ENCODE results near the gene RBM39. TPM values are rescaled to one million over a fixed set of nuclear protein-coding genes. Genes with fewer than 3 reads are reported as not detected.

RBM39 gene
- total RNA-seq, 4 donors from 2014 or later = 98.5 to 165 (median 130) TPM

GRCh38 chr20:35776513-35777101, 34.5 kb upstream of the RBM39 start:
- intact Hi-C loops (cut with DNase I; ENCODE audit: low total_unique reads) = no loop called here
- no peaks in the 10 kb centered on the region for H3K9me3 ChIP-seq
- peaks cover 48 to 52% of the 10 kb centered on the region in 2 donors for H3K4me1 ChIP-seq

GRCh38 chr20:35774391-35774790, 32.3 kb upstream of the RBM39 start:
- no peak for DNase-seq
- peaks cover 69 to 72% of the 10 kb centered on the region in 2 donors for H3K4me1 ChIP-seq
- H3K4me3 ChIP-seq = no peak overlapping the region
- intact Hi-C loops (cut with DNase I; ENCODE audit: low total_unique reads) = no loop called here
- ATAC-seq = no peak
- H3K36me3 ChIP-seq = no peaks in the 10 kb centered on the region
- TF ChIP-seq POLR2A (IDR thresholded peaks at IDR 0.05) (no peak), CTCF (IDR thresholded peaks at IDR 0.05 in 4 of 5, conservative IDR thresholded peaks at IDR 0.05 in 1 of 5) (no peak)
- H3K27ac ChIP-seq = peak overlapping the region; percentile 85 to 95 (median 91)
- no peaks in the 10 kb centered on the region for H3K27me3 ChIP-seq
- H3K9me3 ChIP-seq = no peaks in the 10 kb centered on the region
- in situ Hi-C loops (cut with MboI; ENCODE audit: low sequenced_read_pairs in 4 of 4) = no loop called here

More at GRCh38 chr20:35776513-35777101, 34.5 kb upstream of the RBM39 start:
- H3K27me3 ChIP-seq = no peaks in the 10 kb centered on the region
- in situ Hi-C loops (cut with MboI; ENCODE audit: low sequenced_read_pairs in 4 of 4) = no loop called here
- ATAC-seq (peak; percentile 51 to 71), DNase-seq (peak; percentile 81 to 90)
- H3K4me3 ChIP-seq = no peak overlapping the region
- no peaks in the 10 kb centered on the region for H3K36me3 ChIP-seq
- TF ChIP-seq POLR2A (IDR thresholded peaks at IDR 0.05) = no peak
- no peak for TF ChIP-seq CTCF (IDR thresholded peaks at IDR 0.05 in 4 of 5, conservative IDR thresholded peaks at IDR 0.05 in 1 of 5)
- H3K27ac ChIP-seq = peak overlapping the region; percentile 85 to 95 (median 91)

GRCh38 chr20:35773154-35773751, 31.2 kb upstream of the RBM39 start:
- H3K36me3 ChIP-seq = no peaks in the 10 kb centered on the region
- TF ChIP-seq CTCF (IDR thresholded peaks at IDR 0.05 in 4 of 5, conservative IDR thresholded peaks at IDR 0.05 in 1 of 5) = no peak
- TF ChIP-seq POLR2A (IDR thresholded peaks at IDR 0.05) = peak in 1 of 2 donors; percentile 17
- H3K4me1 ChIP-seq = peaks cover 78 to 80% of the 10 kb centered on the region in 2 donors
- H3K27me3 ChIP-seq = no peaks in the 10 kb centered on the region
- peak overlapping the region; percentile 67 to 80 (median 72) for H3K4me3 ChIP-seq
- no peak for ATAC-seq
- H3K27ac ChIP-seq = peak overlapping the region; percentile 85 to 95 (median 91)
- peak in 1 of 2 donors; percentile 11 for DNase-seq
- in situ Hi-C loops (cut with MboI; ENCODE audit: low sequenced_read_pairs in 4 of 4) = no loop called here
- intact Hi-C loops (cut with DNase I; ENCODE audit: low total_unique reads) = no loop called here
- H3K9me3 ChIP-seq = no peaks in the 10 kb centered on the region

- Histone ChIP-seq H3K27ac (peak overlapping the region; percentile 85 to 95 (median 91)), H3K9me3 (no peaks in the 10 kb centered on the region), H3K4me1 (peaks cover 82 to 85% of the 10 kb centered on the region in 2 donors), H3K4me3 (peak overlapping the region; percentile 67 to 80 (median 72)), H3K36me3 (no peaks in the 10 kb centered on the region), H3K27me3 (no peaks in the 10 kb centered on the region)
- ATAC-seq = no peak
- TF ChIP-seq CTCF (IDR thresholded peaks at IDR 0.05 in 4 of 5, conservative IDR thresholded peaks at IDR 0.05 in 1 of 5) (no peak), POLR2A (IDR thresholded peaks at IDR 0.05) (no peak)
- no peak for DNase-seq
- intact Hi-C loops (cut with DNase I; ENCODE audit: low total_unique reads) (loop anchor here (1.0 kb wide), 1 partner anchor 112 kb away; no protein-coding TSS in a partner anchor), in situ Hi-C loops (cut with MboI; ENCODE audit: low sequenced_read_pairs in 4 of 4) (no loop called here)
Measured at GRCh38 chr20:35772563-35773058, 30.6 kb upstream of the RBM39 start.

Data from gastrocnemius medialis (tissue), 4 donors.